IMR-90 (cell line): ENCODE data around the gene AFF2.

Source experiments
- CEBPB ChIP-seq: IDR thresholded peaks from 2 replicates; pipeline ENCODE4 v1.6.1; 2012; ENCODE audit warnings: low read depth, low read length, improper control_type of control experiment
- FOS ChIP-seq: fragments of 150-350 bp; IDR thresholded peaks from 2 replicates; pipeline ENCODE4 v1.6.1; 2016; ENCODE audit warnings: low read depth, low read length
- MAZ ChIP-seq: IDR thresholded peaks from 2 replicates; pipeline ENCODE4 v1.6.1; 2012; ENCODE audit warnings: low read depth, mild to moderate bottlenecking, low read length, improper control_type of control experiment, moderate library complexity, borderline replicate concordance
- MXI1 ChIP-seq: IDR thresholded peaks from 2 replicates; pipeline ENCODE4 v1.6.1; 2012; ENCODE audit warnings: low read depth, mild to moderate bottlenecking, low read length, moderate library complexity, borderline replicate concordance
- POLR2A ChIP-seq: IDR thresholded peaks from 2 replicates; pipeline ENCODE4 v1.6.1; 2012; ENCODE audit warnings: mild to moderate bottlenecking, low read depth, low read length
- RAD21 ChIP-seq: IDR thresholded peaks from 2 replicates; pipeline ENCODE4 v1.6.1; 2012; ENCODE audit warnings: low read length, improper control_type of control experiment
- RFX5 ChIP-seq: IDR thresholded peaks from 2 replicates; pipeline ENCODE4 v1.8.0; 2012; ENCODE audit warnings: low read depth, mild to moderate bottlenecking, low read length, moderate library complexity
- TF ChIP-seq, protein P1 (sequence below): conservative IDR thresholded peaks from 2 replicates; pipeline ENCODE4 v1.5.1; 2012; ENCODE audit warnings: mild to moderate bottlenecking, low read depth, low read length, improper control_type of control experiment
- TF ChIP-seq, protein P2 (sequence below): fragments of 150-350 bp; IDR thresholded peaks from 2 replicates; pipeline ENCODE4 v1.6.1; 2017; ENCODE audit warnings: mild to moderate bottlenecking, antibody characterized with exemption, low read length, low read depth

DNA sequence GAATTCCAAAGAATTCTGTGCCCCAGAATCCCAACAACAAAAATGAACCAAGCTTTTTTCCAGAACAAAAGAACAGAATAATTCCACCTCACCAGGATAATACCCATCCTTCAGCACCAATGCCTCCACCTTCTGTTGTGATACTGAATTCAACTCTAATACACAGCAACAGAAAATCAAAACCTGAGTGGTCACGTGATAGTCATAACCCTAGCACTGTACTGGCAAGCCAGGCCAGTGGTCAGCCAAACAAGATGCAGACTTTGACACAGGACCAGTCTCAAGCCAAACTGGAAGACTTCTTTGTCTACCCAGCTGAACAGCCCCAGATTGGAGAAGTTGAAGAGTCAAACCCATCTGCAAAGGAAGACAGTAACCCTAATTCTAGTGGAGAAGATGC is 161.6 kb downstream of the AFF2 start:
- no peak for TF ChIP-seq RAD21
- no peak for TF ChIP-seq MXI1
- TF ChIP-seq RFX5 = no peak
- TF ChIP-seq, protein P1, sequence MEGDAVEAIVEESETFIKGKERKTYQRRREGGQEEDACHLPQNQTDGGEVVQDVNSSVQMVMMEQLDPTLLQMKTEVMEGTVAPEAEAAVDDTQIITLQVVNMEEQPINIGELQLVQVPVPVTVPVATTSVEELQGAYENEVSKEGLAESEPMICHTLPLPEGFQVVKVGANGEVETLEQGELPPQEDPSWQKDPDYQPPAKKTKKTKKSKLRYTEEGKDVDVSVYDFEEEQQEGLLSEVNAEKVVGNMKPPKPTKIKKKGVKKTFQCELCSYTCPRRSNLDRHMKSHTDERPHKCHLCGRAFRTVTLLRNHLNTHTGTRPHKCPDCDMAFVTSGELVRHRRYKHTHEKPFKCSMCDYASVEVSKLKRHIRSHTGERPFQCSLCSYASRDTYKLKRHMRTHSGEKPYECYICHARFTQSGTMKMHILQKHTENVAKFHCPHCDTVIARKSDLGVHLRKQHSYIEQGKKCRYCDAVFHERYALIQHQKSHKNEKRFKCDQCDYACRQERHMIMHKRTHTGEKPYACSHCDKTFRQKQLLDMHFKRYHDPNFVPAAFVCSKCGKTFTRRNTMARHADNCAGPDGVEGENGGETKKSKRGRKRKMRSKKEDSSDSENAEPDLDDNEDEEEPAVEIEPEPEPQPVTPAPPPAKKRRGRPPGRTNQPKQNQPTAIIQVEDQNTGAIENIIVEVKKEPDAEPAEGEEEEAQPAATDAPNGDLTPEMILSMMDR = no peak
- TF ChIP-seq MAZ = no peak
- no peak for TF ChIP-seq POLR2A
- TF ChIP-seq, protein P2, sequence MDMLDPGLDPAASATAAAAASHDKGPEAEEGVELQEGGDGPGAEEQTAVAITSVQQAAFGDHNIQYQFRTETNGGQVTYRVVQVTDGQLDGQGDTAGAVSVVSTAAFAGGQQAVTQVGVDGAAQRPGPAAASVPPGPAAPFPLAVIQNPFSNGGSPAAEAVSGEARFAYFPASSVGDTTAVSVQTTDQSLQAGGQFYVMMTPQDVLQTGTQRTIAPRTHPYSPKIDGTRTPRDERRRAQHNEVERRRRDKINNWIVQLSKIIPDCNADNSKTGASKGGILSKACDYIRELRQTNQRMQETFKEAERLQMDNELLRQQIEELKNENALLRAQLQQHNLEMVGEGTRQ = no peak
- TF ChIP-seq FOS = no peak
- TF ChIP-seq CEBPB = no peak
